ENCODE measurements around the gene WDR27. TPM values are rescaled to one million over a fixed set of nuclear protein-coding genes. Genes with fewer than 3 reads are reported as not detected.
"Not testable (repeated sequence)": the region's sequence is repeated elsewhere in the genome, so short reads cannot be mapped to it uniquely, and the experiment has no call there.

WDR27 gene
- polyA plus RNA-seq, 1 experiment, result 28.7 TPM

- no peak for DNase-seq (ENCODE audit: low read depth)
- H3K36me3 ChIP-seq (ENCODE audit: control insufficient read depth, insufficient read depth, low read length), result no peaks in the 10 kb centered on the region; the same call in 1 of the 2 replicates
- H3K4me3 ChIP-seq (ENCODE audit: low read depth, low read length), result no peak overlapping the region
- no peak for TF ChIP-seq CTCF (IDR thresholded peaks at IDR 0.05; ENCODE audit: insufficient read depth, low read depth, low read length)
- ChIA-PET CTCF (no interaction called here), POLR2A (no interaction called here)
- no peaks in the 10 kb centered on the region for H3K27me3 ChIP-seq (ENCODE audit: control insufficient read depth, insufficient read depth, low read length)
These were observed 51.4 kb downstream of the WDR27 start for GRCh38 chr6:169650241-169650958.

- Histone ChIP-seq H3K27me3 (ENCODE audit: control insufficient read depth, insufficient read depth, low read length) (no peaks in the 10 kb centered on the region), H3K36me3 (ENCODE audit: control insufficient read depth, insufficient read depth, low read length) (no peaks in the 10 kb centered on the region; the same call in 1 of the 2 replicates), H3K4me3 (ENCODE audit: low read depth, low read length) (no peak overlapping the region)
- ChIA-PET POLR2A (no interaction called here), CTCF (no interaction called here)
- DNase-seq (ENCODE audit: low read depth), result no peak
- no peak for TF ChIP-seq CTCF (IDR thresholded peaks at IDR 0.05; ENCODE audit: insufficient read depth, low read depth, low read length)
These were observed 53.2 kb downstream of the WDR27 start for GRCh38 chr6:169648617-169649016.

GRCh38 chr6:169648092-169648491 is 53.7 kb downstream of the WDR27 start:
- no peak for DNase-seq (ENCODE audit: low read depth)
- H3K4me3 ChIP-seq (ENCODE audit: low read depth, low read length), result no peak overlapping the region
- no peaks in the 10 kb centered on the region; the same call in 1 of the 2 replicates for H3K36me3 ChIP-seq (ENCODE audit: control insufficient read depth, insufficient read depth, low read length)
- ChIA-PET POLR2A (interaction anchor here (0.6 kb wide), 1 partner anchor 76 kb away, joined by 3 read pairs; no protein-coding TSS in a partner anchor), CTCF (no interaction called here)
- no peak for TF ChIP-seq CTCF (IDR thresholded peaks at IDR 0.05; ENCODE audit: insufficient read depth, low read depth, low read length)
- no peaks in the 10 kb centered on the region for H3K27me3 ChIP-seq (ENCODE audit: control insufficient read depth, insufficient read depth, low read length)

- CTCF ChIA-PET, result no interaction called here
- DNase-seq (ENCODE audit: low read depth), result no peak
- no peaks in the 10 kb centered on the region for H3K27me3 ChIP-seq (ENCODE audit: control insufficient read depth, insufficient read depth, low read length)
- TF ChIP-seq CTCF (IDR thresholded peaks at IDR 0.05; ENCODE audit: insufficient read depth, low read depth, low read length), result no peak
- H3K36me3 ChIP-seq (ENCODE audit: control insufficient read depth, insufficient read depth, low read length), result peaks cover under 1% of the 10 kb centered on the region; the same call in 1 of the 2 replicates
- POLR2A ChIA-PET, result interaction anchor here (0.6 kb wide), 1 partner anchor 76 kb away, joined by 3 read pairs; no protein-coding TSS in a partner anchor
- H3K4me3 ChIP-seq (ENCODE audit: low read depth, low read length), result no peak overlapping the region
These were observed 54.2 kb downstream of the WDR27 start for GRCh38 chr6:169647637-169648036.

- no peak for TF ChIP-seq CTCF (IDR thresholded peaks at IDR 0.05; ENCODE audit: insufficient read depth, low read depth, low read length)
- ChIA-PET POLR2A (no interaction called here), CTCF (no interaction called here)
- Histone ChIP-seq H3K27me3 (ENCODE audit: control insufficient read depth, insufficient read depth, low read length) (no peaks in the 10 kb centered on the region), H3K36me3 (ENCODE audit: control insufficient read depth, insufficient read depth, low read length) (peaks cover 2% of the 10 kb centered on the region; the same call in 1 of the 2 replicates), H3K4me3 (ENCODE audit: low read depth, low read length) (no peak overlapping the region)
- DNase-seq (ENCODE audit: low read depth), result no peak
These were observed 54.8 kb downstream of the WDR27 start for GRCh38 chr6:169646906-169647567.

GRCh38 chr6:169645459-169645858 is 56.4 kb downstream of the WDR27 start:
- CTCF ChIA-PET; POLR2A ChIA-PET; H3K4me3 ChIP-seq (ENCODE audit: low read depth, low read length); H3K27me3 ChIP-seq (ENCODE audit: control insufficient read depth, insufficient read depth, low read length); DNase-seq (ENCODE audit: low read depth); H3K36me3 ChIP-seq (ENCODE audit: control insufficient read depth, insufficient read depth, low read length): not testable (repeated sequence)
